CD14-positive monocyte (primary cell): ENCODE measurements around the gene AP1G2. TPM values are rescaled to one million over a fixed set of nuclear protein-coding genes. Genes with fewer than 3 reads are reported as not detected.
"Not testable (repeated sequence)": the region's sequence is repeated elsewhere in the genome, so short reads cannot be mapped to it uniquely, and the experiment has no call there.

Experiments used
- DNase-seq, 3 donors: peaks; one replicate each; pipeline ENCODE4 v3.0.0-alpha.2; 2011 to 2022
- H2AFZ ChIP-seq: 2 replicates; pipeline ENCODE4 v1.6.0; 2012; ENCODE audit warnings: mild to moderate bottlenecking, low read depth, low read length, inconsistent platforms; ENCODE audit not compliant: insufficient read depth, poor library complexity, severe bottlenecking
- H3K27ac ChIP-seq, 2 donors: 1 replicate in 1 of 2; 2 replicates in 1 of 2; pipeline ENCODE4 v1.5.1; 2012 to 2013; ENCODE audit warnings: low read length in 2 of 2, control low read depth in 1 of 2, inconsistent platforms in 1 of 2, low read depth in 1 of 2, mild to moderate bottlenecking in 1 of 2
- H3K27me3 ChIP-seq, 2 donors: one replicate each; pipeline versions ENCODE4 v1.6.0 to v1.6.1; 2011 to 2013; ENCODE audit warnings: low read length in 2 of 2; ENCODE audit not compliant: control insufficient read depth in 2 of 2, insufficient read depth in 2 of 2
- H3K36me3 ChIP-seq, 2 donors: replicated peaks in 1 of 2; 1 replicate in 1 of 2; 2 replicates in 1 of 2; pipeline versions ENCODE4 v1.5.1 to v1.6.1; 2012 to 2013; ENCODE audit warnings: low read length in 2 of 2, control low read depth in 1 of 2, inconsistent platforms in 1 of 2, mild to moderate bottlenecking in 1 of 2; ENCODE audit not compliant: insufficient read depth in 2 of 2, control insufficient read depth in 1 of 2
- H3K4me1 ChIP-seq, 2 donors: 1 replicate in 1 of 2; 2 replicates in 1 of 2; pipeline versions ENCODE4 v1.5.1 to v1.6.1; 2012 to 2013; ENCODE audit warnings: low read length in 2 of 2, control low read depth in 1 of 2, inconsistent platforms in 1 of 2, mild to moderate bottlenecking in 1 of 2, moderate library complexity in 1 of 2; ENCODE audit not compliant: insufficient read depth in 2 of 2, control insufficient read depth in 1 of 2
- H3K4me2 ChIP-seq: replicated peaks from 2 replicates; pipeline ENCODE3; 2012; ENCODE audit warnings: low read length, moderate library complexity, mild to moderate bottlenecking; ENCODE audit not compliant: poor library complexity, severe bottlenecking; ENCODE audit errors: extremely low read depth
- H3K4me3 ChIP-seq, 3 experiments: fragments of 200-600 bp in 1 of 3; sonication (generic) in 1 of 3; replicated peaks in 1 of 3; 1 replicate in 2 of 3; 2 replicates in 1 of 3; pipeline ENCODE4 v1.5.1; 2011 to 2013; ENCODE audit warnings: low read length in 3 of 3, mild to moderate bottlenecking in 3 of 3, control low read depth in 2 of 3, low read depth in 2 of 3, inconsistent platforms in 1 of 3, moderate library complexity in 1 of 3
- H3K79me2 ChIP-seq: 2 replicates; pipeline ENCODE4 v1.6.0; 2012; ENCODE audit warnings: mild to moderate bottlenecking, control low read depth, inconsistent platforms, low read length, moderate library complexity; ENCODE audit not compliant: insufficient read depth
- H3K9ac ChIP-seq: 2 replicates; pipeline ENCODE4 v1.6.0; 2017; ENCODE audit warnings: low read length, mild to moderate bottlenecking; ENCODE audit not compliant: insufficient read depth, poor library complexity, severe bottlenecking
- H3K9me3 ChIP-seq, 2 donors: replicated peaks in 1 of 2; 1 replicate in 1 of 2; 2 replicates in 1 of 2; pipeline versions ENCODE4 v1.5.1 to v1.6.1; 2012 to 2013; ENCODE audit warnings: low read length in 2 of 2, control low read depth in 1 of 2; ENCODE audit not compliant: control insufficient read depth in 1 of 2, insufficient read depth in 1 of 2
- H4K20me1 ChIP-seq: 2 replicates; pipeline ENCODE4 v1.6.0; 2012; ENCODE audit warnings: mild to moderate bottlenecking, low read length, control low read depth, moderate library complexity; ENCODE audit not compliant: insufficient read depth
- H3K27ac Mint-ChIP-seq, 7 donors: one replicate each; pipeline ENCODE4 v1.8.0; 2020; ENCODE audit warnings: mild to moderate bottlenecking in 7 of 7, mixed read lengths in 7 of 7, moderate library complexity in 6 of 7, inconsistent platforms in 2 of 7
- H3K27me3 Mint-ChIP-seq, 3 donors: one replicate each; pipeline ENCODE4 v1.8.0; 2021 to 2022; ENCODE audit warnings: low read depth in 3 of 3, mild to moderate bottlenecking in 3 of 3, mixed read lengths in 3 of 3, moderate library complexity in 3 of 3, inconsistent platforms in 1 of 3
- H3K36me3 Mint-ChIP-seq, 2 donors: one replicate each; pipeline ENCODE4 v1.8.0; 2020; ENCODE audit warnings: mixed read lengths in 2 of 2, inconsistent platforms in 1 of 2, mild to moderate bottlenecking in 1 of 2
- H3K4me1 Mint-ChIP-seq: one replicate; pipeline ENCODE4 v1.8.0; 2020; ENCODE audit warnings: mild to moderate bottlenecking, mixed read lengths
- H3K4me3 Mint-ChIP-seq, 2 donors: one replicate each; pipeline ENCODE4 v1.8.0; 2020; ENCODE audit warnings: mild to moderate bottlenecking in 2 of 2, mixed read lengths in 2 of 2, moderate library complexity in 1 of 2
- H3K9me3 Mint-ChIP-seq, 7 donors: one replicate each; pipeline ENCODE4 v1.8.0; 2020 to 2022; ENCODE audit warnings: mixed read lengths in 7 of 7, mild to moderate bottlenecking in 6 of 7, moderate library complexity in 6 of 7, inconsistent platforms in 2 of 7
- WGBS: methylation state at CpG from one replicate; pipeline ENCODE4 v1.1.5; 2013; ENCODE audit warnings: missing lambda C conversion rate; ENCODE audit not compliant: insufficient coverage; 5-methylcytosine and 5-hydroxymethylcytosine counted together
- intact Hi-C, 2 donors: fragments of 100-400 bp; cut with micrococcal nuclease; formaldehyde crosslinking; loops; one replicate each; pipeline versions ENCODE4 v1.15.0 to v1.15.1; 2023
- polyA plus RNA-seq, 3 donors: library from polyadenylated mRNA; depleted of rRNA in 1 of 3; unstranded in 2 of 3; stranded (reverse) in 1 of 3; fragments of 300-500 nt in 2 of 3; fragments of >200 nt in 1 of 3; fragmentation: Illumina TruSeq in 2 of 3; gene quantifications; 1 replicate in 2 of 3; 2 replicates in 1 of 3; pipeline ENCODE4 v1.2.3, GENCODE V29; 2012 to 2021
- TF ChIP-seq, protein P1 (sequence below): fragments of 200-600 bp; IDR thresholded peaks from one replicate; pipeline ENCODE4 v1.8.0; 2022; ENCODE audit warnings: antibody characterized with exemption, mild to moderate bottlenecking

Gene AP1G2
- polyA plus RNA-seq, 3 donors = 32.2 to 437 (median 37.0) TPM

DNA sequence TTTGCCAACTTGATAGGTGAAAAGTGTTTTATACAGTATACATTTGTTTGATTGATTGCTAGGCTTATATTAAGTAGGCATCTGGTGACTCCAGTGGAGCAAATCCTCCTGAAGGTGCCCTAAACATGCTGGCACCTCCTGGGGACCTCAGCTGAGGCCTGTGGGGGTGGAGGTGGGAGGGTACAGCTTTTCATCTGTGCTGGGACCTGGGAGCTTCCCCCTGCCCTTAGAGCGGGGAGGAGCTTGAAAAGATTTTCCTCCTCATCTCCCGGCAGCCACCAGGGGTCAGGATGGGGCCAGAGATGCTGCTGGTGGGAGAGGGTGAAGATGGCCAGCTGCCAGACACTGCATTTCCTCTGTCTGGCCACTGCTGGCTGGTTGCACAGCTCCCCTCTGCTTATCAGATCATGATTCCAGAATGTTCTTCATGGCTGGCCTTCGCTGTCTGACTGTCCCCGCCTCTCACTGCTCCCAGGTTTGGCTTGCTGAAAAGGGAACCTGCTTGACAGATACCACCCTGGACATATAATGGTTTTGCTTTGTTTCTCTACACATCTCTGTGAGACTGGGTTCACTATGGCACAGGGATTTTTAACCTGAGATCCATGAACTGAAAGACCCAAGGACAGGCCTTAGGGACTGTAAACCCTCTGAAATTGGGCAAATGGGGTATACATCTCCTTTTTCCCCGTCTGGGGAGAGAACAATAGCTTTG is 21.4 kb upstream of the AP1G2 start:
- Mint-ChIP-seq H3K9me3 (peaks cover 0 to 8% (median 1%) of the 10 kb centered on the region in 7 donors), H3K27me3 (peaks cover 2 to 21% (median 11%) of the 10 kb centered on the region in 3 donors), H3K36me3 (no peaks in the 10 kb centered on the region), H3K4me3 (no peak overlapping the region), H3K4me1 (peaks cover 5% of the 10 kb centered on the region), H3K27ac (no peak overlapping the region)
- Histone ChIP-seq H3K4me3 (no peak overlapping the region), H4K20me1 (no peaks in the 10 kb centered on the region), H3K4me1 (peaks cover 5 to 7% of the 10 kb centered on the region in 2 donors), H3K79me2 (no peaks in the 10 kb centered on the region), H3K36me3 (no peaks in the 10 kb centered on the region), H3K27me3 (peaks cover 0 to 2% of the 10 kb centered on the region in 2 donors), H2AFZ (peak overlapping the region; percentile 3), H3K4me2 (no peak overlapping the region), H3K27ac (no peak overlapping the region), H3K9ac (no peak overlapping the region), H3K9me3 (no peaks in the 10 kb centered on the region)
- TF ChIP-seq, protein P1, sequence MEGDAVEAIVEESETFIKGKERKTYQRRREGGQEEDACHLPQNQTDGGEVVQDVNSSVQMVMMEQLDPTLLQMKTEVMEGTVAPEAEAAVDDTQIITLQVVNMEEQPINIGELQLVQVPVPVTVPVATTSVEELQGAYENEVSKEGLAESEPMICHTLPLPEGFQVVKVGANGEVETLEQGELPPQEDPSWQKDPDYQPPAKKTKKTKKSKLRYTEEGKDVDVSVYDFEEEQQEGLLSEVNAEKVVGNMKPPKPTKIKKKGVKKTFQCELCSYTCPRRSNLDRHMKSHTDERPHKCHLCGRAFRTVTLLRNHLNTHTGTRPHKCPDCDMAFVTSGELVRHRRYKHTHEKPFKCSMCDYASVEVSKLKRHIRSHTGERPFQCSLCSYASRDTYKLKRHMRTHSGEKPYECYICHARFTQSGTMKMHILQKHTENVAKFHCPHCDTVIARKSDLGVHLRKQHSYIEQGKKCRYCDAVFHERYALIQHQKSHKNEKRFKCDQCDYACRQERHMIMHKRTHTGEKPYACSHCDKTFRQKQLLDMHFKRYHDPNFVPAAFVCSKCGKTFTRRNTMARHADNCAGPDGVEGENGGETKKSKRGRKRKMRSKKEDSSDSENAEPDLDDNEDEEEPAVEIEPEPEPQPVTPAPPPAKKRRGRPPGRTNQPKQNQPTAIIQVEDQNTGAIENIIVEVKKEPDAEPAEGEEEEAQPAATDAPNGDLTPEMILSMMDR = peak; percentile 75
- intact Hi-C loops = loop anchor here in 1 of 2 donors (5.0 kb wide), 1 partner anchor 323 kb away; no protein-coding TSS in a partner anchor
- peak; percentile 81 to 85 (median 81) for DNase-seq
- 0% methylated on average over 1 of the region's 5 CpGs for WGBS

- H3K4me3 Mint-ChIP-seq, H2AFZ ChIP-seq, H3K36me3 Mint-ChIP-seq, H3K4me3 ChIP-seq, H3K27me3 ChIP-seq, H3K4me1 ChIP-seq, H3K4me2 ChIP-seq, H3K9ac ChIP-seq, H3K9me3 ChIP-seq, DNase-seq, H3K27ac ChIP-seq, H3K9me3 Mint-ChIP-seq, H4K20me1 ChIP-seq, H3K36me3 ChIP-seq, H3K79me2 ChIP-seq, H3K27ac Mint-ChIP-seq, H3K4me1 Mint-ChIP-seq: not testable (repeated sequence)
- intact Hi-C loops = loop anchor here in 1 of 2 donors (5.0 kb wide), 1 partner anchor 328 kb away; no protein-coding TSS in a partner anchor
- peaks cover 9 to 34% (median 34%) of the 10 kb centered on the region in 3 donors for H3K27me3 Mint-ChIP-seq
- 96% methylated on average over 14 of the region's 26 CpGs for WGBS
These were observed 17.1 kb upstream of the AP1G2 start for GRCh38 chr14:23584527-23585203.

- peaks cover 16 to 41% (median 41%) of the 10 kb centered on the region in 3 donors for H3K27me3 Mint-ChIP-seq
- H3K9me3 ChIP-seq, H3K4me3 Mint-ChIP-seq, H3K4me3 ChIP-seq, H3K27ac Mint-ChIP-seq, H3K4me1 Mint-ChIP-seq, H3K9ac ChIP-seq, H3K4me1 ChIP-seq, H3K36me3 ChIP-seq, H3K79me2 ChIP-seq, H3K9me3 Mint-ChIP-seq, H3K36me3 Mint-ChIP-seq, H2AFZ ChIP-seq, H3K27ac ChIP-seq, H3K4me2 ChIP-seq, intact Hi-C loops, H4K20me1 ChIP-seq, DNase-seq: not testable (repeated sequence)
- WGBS = 78% methylated on average over 14 of the region's 25 CpGs
- peaks cover 10 to 16% of the 10 kb centered on the region in 2 donors for H3K27me3 ChIP-seq
These were observed 16.4 kb upstream of the AP1G2 start for GRCh38 chr14:23583761-23584526.
